ENCODE measurements around the gene ASPSCR1.

The ASPSCR1 gene

DNA sequence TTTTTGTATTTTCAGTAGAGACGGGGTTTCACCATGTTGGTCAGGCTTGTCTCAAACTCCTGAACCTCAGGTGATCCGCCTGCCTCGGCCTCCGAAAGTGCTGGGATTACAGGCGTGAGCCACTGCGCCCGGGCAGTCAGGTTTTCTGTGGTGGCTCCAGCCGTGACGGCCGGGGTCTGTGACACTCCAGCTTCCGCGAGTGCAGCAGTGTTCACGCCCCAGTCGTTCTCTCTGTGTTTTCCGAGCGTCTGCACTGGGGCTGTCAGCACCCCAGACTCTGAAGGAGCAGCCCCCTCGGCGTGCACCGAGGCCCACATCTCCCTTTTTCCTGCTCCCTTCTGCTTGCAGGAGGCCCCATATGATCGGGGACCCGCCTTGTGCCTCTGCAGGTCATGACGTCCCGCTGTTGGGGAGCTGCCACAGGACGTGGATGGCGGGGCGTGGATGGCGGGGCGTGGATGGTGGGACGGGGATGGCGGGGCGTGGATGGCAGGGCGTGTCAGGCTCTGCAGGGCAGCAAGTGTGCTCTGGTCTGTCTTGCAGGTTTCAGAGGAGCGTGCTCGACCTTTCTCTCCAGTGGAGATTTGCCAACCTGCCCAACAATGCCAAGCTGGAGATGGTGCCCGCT, 5.7 kb downstream of the ASPSCR1 start:
- DNase-seq (ENCODE audit: low read depth), result no peak

DNA sequence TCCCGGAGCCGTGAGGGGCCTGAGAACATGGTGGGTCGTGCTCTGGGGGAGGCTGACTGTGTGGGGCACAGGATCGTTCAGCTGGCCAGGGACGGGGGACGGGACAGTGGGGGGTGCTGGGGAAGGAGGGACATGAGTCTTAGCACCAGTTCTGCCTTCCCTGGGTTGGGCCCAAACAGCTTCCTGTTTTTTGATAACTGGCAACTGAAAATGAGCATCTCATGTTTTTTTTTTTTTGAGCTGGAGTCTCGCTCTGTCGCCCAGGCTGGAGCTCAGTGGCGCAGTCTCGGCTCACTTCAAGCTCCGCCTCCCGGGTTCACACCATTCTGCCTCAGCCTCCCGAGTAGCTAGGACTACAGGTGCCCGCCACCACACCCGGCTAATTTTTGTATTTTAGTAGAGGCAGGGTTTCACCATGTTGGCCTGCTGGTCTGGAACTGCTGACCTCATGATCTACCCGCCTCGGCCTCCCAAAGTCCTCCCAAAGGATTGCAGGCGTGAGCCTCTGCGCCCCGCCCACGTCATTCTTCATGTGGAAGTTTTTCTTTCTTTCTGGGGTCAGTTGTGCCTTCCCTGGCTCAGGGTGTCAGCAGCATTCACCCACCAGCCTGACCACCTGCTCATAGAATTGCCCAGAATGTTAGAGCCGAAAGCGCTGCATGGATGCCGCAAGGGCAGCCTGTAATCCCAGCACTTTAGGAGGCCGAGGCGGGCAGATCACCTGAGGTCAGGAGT, 6.4 kb downstream of the ASPSCR1 start:
- DNase-seq (ENCODE audit: low read depth), result no peak

DNA sequence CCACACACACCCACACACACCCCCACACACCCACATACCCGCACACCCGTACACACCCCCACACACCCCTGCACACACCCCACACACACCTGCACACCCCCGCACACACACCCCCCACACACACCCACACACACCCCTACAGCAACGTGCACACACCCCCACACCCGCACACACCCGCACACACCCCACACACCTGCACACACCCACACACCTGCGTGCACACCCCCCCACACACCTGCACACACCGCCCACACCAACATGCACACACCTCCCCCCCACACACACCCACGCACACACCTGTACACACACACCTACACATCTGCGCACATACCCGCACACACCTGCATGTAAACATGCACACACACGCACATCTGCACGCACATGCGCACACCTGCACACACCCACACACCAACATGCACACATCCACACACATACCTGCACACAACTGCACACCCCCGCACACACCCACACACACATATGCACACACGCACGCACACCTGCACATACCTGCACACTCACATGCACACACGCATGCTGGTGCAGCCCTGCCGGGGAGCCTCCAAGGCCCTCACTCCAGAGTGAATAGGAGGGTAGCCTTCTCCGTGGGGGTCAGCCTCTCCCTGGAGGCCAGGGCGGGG, 7.5 kb downstream of the ASPSCR1 start:
- no peak for DNase-seq (ENCODE audit: low read depth)

DNA sequence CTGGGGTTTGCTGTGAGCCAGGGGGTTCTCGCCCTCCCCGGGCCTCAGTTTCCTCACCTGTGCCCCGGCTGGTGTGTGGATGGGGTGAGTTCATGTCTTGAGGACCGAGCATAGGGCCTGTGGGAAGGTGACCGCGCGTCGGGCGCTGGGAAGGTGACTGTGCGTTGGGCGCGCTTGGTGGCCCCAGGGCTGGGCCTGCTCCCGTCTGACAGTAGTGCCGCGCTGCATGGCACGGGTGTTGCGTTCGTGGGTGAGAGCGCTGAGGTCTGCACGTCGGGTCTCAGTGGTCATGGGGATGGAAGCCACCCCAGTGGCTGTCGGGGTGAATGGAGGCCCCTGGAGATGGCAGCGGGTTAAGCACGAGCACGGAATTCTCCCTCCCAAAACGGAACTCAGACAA, 9.2 kb downstream of the ASPSCR1 start:
- DNase-seq (ENCODE audit: low read depth), result no peak

DNA sequence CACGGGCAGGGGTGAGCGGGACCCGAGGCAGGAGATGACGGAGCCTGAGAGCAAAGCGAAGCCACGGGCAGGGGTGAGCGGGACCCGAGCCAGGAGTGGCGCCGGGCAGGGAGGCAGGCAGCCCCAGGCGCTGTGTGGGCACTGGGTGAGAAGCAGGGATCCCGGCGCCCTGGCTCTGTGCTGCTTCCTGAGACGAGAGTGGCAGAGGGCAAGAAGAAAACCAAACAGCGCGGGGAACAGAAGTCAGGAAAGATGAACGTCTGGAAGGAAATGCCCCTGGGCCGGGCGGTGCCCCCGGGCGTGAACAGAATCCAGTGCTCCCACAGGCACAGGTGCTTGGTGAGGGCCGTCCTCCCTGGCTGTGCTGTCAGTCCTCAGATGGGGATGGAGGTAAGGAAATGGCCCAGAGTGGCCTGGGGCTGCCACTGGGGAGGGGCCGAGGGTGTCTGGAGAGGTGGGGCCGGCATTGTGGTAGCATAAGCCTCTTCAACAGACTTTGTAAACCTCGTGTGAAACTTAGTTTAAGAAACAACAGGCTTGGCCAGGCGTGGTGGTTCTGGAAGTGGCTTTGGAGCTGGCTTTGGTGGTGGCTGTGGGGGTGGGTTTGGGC, 9.8 kb downstream of the ASPSCR1 start:
- DNase-seq (ENCODE audit: low read depth), result no peak

DNA sequence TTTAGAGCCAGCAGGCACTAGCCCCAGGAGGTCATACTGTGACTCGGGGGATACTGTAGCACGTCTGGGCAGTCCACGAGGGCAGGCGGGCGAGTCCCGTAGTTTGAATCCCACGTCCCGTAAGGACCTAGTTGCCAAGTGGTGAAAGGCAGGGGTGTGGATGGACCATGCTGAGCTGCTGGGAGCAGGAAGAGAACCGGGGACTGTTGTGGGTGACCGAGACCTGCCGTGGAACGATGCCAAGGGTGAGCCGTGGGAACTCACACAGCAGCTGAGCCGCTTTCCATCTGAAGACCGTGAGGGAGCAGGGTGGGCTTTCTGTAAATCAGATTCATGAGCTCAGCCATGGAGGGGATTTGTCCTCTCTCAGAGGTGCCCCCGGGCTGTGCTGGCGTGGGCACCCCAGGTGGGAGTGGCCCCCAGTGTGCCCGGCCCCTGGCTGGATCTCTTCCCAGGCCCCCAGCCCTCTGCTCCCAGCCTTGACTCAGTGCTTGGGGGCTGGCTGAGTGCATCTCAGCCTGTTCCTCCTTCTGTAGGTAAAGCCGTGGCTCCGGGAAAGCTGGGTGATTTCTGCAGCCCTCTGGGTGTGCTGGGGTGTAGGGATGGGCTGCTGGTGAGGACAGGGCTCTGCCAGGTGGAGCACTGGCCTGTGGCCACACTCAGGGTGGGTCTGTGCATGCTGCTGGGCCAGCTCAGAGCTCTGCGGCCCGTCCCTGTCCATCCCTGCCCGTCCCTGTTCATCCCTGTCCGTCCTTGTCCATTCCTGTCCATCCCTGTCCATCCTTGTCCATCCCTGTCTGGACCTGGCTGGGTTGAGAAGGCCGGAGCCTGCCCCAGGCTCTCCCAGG, 13.6 kb downstream of the ASPSCR1 start:
- no peak for DNase-seq (ENCODE audit: low read depth)

DNA sequence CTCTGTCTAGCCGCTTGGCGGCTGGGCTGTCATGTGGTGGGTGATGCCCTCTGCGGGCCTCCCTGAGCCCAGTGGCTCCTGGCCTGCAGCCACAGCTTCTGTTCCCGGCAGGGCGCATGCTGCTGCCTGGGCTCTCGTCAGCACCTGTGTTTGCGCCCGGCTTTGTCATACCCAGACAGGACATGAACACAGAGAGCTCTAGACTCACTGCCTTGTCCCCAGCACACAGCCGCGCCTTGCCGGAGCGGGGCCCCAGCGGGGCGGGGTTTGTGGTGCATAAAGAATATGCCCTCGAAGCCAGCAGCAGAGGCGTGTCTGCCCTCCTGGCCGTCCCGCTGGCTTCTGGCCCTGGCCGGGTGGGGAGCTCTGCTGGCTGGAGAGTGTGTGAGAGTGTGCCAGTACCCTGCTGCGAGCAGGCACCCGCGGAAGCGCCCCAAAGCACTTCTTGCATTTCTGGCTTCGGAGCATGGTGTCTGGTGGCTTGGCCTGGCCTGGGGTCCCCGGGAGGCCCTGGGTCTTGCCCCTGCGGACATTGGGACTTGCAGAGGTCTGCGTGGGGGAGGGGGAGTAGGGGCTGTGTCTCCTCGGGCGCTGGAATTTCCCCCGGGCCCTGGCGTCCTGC, 14.4 kb downstream of the ASPSCR1 start:
- no peak for DNase-seq (ENCODE audit: low read depth)

DNA sequence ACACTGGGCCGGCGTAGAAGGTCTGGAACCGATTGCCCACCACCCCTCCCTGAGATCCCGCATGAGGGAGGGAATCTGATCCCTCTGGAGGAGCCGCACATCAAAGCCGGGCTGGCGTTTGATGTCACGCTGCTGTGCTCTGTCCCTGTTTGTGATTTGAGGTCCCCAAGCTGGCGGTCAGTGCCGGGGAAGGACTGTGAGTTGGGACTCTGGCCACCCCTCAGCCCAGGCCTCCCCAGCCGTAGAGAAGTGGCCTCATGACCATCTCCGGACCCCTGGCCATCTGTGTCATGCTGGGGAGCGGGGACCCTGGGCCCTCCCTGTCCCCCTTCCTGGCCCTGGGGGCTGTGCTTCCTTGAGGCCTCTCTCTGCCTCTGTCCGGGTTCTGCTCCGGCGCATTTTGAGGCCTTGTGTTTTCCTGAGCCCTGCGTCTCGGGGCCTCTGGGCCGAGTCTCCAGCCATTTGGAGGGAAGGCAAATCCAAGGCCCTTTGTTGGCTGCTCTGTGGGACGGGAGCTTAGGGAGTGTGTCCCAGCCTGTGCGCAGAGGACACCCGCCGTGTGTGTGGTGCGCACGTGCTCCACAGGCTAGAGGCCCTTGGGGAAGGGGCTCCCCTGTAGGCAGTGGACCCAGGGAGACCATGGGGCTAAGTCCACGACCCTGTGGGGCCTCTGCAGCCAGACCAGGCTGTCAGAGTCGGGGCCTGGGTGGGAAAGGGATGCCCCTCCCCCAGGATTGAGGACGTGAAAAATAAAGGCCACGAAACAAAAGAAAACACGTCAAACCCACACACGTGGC, 15.1 kb downstream of the ASPSCR1 start:
- no peak for DNase-seq (ENCODE audit: low read depth)

DNA sequence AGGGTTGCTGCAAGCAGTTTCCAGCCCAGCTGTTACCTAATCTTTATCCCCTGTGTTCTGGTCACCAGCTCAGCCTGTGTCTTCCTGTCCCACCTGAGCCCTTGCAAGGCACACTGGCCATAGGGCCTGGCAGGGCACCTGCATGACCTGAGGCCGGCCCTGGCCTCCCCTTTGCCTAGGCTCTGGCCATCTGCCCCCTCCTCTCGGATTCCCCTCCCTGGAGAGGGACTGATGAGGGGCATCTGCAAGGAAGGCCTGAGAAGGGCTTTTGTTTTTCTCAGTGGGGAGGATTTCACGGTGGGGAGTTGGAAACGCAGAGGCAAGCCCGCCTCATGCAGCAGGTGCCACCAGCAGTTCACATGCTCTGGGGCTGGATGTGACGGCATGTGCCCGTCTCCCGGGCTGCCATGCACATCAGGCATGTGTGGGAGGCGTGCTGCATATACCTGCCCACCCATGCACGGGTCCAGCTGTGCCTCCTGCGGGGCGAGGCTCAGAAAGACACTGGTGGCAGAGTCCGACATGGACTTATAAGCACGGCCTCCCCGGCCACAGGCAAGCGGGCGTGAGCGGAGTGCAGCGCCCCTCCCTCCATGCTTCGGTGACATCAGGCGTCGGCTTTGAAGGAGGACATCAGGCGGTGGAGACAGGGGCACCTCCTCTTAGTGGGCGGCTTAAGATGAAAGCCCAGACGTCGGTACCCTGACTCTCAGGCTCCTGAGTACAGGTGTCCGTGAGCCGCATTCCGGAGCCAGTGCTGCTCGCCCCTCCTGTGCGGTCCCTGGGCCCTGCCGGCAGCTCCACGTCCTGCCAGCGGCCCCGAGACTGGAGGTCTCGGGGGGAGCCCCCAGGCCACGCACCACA, 16.5 kb downstream of the ASPSCR1 start:
- DNase-seq (ENCODE audit: low read depth), result no peak

DNA sequence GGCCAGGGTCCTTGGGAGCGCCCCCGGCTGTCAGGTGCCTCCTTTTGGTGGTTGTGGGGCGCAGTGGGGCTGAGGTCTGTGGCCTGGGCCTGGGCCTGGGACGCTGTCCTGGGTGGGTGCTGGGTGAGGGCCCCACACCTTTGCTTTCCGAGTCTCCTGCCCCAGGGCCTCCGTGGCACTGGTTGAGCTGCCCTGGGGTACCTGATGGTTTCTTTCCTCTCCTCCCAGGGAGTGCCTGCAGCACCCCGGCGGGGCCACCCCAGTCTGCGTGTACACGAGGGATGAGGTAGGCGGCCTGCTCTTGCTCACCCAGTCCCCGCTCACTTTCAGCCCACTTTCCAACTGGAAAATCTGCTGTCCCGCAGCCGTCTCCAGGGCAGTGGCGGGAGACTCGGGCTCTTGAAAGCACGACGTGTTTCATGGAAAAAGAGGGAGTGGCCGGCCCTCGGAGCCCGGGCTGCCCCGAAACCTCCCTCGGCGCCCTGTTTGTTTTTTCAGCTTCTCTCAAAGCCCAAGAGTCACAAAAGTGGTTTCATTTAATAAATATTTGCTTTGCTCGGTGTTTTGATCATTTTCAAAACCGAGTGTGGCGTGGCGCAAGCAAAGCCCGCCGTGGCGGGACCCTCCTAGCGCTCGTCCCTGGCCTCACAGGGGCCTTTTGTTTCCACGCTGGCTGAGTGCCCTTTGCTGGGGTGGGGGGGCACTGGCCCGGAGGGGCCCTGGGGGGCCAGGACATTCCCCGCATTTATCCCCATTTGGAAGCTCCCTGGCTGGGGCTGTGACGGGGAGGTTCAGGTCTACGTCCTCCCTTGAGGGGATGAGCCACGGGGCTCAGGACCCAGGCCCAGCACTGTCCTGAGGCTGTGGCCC, 17.4 kb downstream of the ASPSCR1 start:
- DNase-seq (ENCODE audit: low read depth), result no peak

DNA sequence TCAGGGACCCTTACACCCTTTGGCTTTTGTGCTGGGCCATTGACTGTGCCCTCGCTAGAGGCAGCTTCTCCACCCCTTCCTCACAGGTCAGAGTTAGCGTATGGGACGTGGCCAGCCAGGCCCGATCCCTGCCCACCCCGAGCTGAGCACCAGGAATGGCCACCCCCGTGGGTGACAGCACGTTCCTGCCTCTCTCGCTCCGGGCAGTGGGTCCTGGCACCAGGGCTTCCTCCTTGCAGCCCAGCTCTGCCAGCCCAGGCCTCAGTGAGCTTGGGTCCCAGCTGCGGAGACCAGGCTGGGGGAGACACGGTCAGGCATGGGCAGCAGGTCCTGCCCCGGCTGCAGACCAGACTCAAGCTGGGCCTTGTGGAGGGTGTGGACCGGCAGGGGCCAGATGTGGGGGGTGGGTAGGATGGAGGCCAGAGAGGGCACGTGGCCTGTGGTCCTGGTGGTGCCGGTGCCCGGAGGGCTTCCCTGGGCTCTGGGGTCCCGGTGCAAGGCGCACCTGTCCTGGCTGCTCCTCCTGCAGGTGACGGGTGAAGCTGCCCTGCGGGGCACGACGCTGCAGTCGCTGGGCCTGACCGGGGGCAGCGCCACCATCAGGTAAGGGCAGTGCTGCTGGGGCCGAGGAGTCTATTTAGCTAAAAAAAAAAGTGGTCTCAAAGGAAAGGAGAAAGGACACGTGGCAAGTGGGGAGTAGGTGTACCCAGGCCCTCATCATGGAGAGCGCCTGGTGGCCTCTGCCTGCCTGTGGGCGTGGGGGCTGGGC, 18.2 kb downstream of the ASPSCR1 start:
- DNase-seq (ENCODE audit: low read depth), result no peak

DNA sequence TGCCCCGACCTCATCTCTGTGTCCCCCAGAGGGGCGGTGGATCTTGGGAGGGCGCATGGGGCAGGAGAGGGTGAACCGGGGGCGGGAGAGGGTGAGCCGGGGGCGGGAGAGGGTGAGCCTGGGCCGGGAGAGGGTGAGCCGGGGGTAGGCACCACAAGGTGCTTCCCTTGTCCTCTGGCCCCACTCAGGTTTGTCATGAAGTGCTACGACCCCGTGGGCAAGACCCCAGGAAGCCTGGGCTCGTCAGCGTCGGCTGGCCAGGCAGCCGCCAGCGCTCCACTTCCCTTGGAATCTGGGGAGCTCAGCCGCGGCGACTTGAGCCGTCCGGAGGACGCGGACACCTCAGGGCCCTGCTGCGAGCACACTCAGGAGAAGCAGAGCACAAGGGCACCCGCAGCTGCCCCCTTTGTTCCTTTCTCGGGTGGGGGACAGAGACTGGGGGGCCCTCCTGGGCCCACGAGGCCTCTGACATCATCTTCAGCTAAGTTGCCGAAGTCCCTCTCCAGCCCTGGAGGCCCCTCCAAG, 18.9 kb downstream of the ASPSCR1 start:
- DNase-seq (ENCODE audit: low read depth), result no peak

DNA sequence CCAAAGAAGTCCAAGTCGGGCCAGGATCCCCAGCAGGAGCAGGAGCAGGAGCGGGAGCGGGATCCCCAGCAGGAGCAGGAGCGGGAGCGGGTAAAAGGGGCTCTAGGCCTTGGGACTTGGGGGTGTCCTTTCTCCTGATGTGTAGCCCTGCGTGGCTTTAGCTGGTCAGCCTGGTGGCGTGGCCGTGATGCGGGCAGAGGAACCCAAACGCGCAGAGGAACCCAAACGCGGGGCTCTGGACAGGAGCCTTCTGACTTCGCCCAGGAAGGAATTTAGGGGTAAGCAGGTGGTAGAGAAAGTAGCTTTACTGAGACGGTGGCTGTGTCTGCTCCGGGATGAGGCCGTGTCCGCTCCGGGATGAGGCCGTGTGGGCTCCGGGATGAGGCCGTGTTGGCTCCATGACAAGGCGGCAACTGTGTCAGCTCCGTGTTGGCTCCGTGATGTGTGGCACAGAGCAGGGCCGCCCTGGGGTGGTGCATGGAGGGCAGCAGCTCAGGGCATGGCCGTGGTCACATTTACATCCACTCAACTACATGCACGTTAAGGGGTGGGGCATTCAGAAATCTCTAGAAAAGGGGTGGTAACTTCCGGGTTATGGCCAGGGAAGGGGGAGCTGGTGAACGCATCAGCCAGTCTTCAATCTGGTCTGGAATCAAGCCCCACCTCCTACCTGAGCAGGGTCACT, 19.5 kb downstream of the ASPSCR1 start:
- DNase-seq (ENCODE audit: low read depth), result no peak

DNA sequence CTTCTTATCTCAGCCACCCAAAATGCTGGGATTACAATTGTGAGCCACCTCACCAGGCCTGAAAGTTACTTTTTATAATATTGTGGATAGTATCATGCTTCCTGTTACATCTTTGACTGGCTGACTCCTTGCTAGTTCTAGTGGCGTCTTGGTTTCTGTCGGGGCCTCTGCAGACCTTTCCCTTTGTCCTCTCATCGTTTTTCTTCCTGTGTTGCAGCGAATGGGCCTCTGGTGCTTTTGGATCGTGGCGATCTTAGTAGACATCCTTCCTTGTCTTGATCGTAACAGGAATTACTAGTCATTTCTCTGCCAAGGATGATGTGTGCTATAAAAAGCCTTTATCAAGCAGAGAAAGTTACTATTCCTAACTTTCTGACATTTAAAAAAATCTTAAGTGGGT, 20.8 kb downstream of the ASPSCR1 start:
- DNase-seq (ENCODE audit: low read depth), result no peak

DNA sequence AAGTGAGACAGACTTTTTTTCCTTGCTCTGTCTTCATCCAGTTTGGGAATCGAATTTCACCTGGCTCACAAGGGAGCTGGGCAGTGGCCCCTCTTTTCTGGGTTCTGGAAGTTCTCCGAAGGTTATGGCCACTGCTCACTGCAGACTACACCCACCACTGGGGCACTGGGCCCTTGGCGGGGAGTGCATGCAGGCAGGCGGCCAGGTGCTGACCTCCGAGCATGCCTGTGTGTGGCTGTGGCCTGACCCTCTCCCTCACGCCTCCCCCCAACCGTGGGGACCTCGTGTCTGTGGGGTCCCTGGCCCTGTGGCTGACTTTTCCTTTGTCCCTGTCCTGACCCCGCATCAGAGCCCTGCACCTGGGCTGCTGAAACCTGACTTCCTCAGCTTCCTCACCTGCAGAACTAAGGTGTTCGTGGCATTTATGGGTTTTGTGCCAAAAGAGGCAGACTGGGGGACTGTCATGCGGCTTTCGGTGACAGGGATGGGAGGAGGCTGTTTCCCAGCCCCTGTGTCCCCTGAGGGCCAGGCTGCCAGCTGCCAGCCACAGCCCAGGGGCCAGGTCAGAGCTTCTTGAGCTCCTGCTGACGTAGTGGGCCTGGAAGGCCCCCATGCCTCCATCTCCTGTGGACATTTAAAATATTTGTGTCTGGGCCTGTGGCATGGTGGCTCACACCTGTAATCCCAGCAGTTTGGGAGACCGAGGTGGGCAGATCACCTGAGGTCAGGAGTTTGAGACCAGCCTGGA, 21.4 kb downstream of the ASPSCR1 start:
- DNase-seq (ENCODE audit: low read depth), result no peak

DNA sequence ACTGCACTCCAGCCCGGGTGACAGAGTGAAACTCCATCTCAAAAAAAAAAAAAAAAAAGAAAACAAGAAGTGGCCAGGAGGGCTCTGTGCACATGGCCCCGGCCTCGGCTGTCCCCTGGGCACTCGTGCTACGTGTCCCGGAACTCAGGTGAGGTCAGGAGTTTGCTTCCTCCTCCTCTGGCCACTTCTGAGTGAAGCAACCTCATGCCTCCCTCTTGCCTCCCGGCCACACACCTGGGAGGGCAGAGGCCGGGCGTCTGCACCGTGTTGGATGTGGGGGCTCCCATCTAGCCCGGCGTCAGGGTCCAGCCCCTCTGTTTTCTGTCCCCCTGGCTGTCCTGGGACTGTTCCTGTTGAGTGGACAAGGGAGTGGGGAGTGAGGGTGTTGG, 22.2 kb downstream of the ASPSCR1 start:
- no peak for DNase-seq (ENCODE audit: low read depth)
